Skeletal muscle satellite cell (primary cell): Measurements from ENCODE around the gene BTBD2.

Experiments
- H3K27me3 ChIP-seq: 2 replicates; pipeline ENCODE4 v1.7.0; 2013; ENCODE audit warnings: low read length; ENCODE audit not compliant: control insufficient read depth, insufficient read depth
- H3K36me3 ChIP-seq: 2 replicates; pipeline ENCODE4 v1.7.0; 2013; ENCODE audit warnings: mild to moderate bottlenecking, control low read depth, low read length; ENCODE audit not compliant: insufficient read depth
- H3K4me1 ChIP-seq: 2 replicates; pipeline ENCODE4 v1.7.0; 2013; ENCODE audit warnings: low read length; ENCODE audit not compliant: control insufficient read depth, insufficient read depth
- H3K4me2 ChIP-seq: 2 replicates; pipeline ENCODE4 v1.7.0; 2013; ENCODE audit warnings: mild to moderate bottlenecking, low read length
- H3K4me3 ChIP-seq: 2 replicates; pipeline ENCODE4 v1.7.0; 2013; ENCODE audit warnings: low read length
- H3K9ac ChIP-seq: 2 replicates; pipeline ENCODE4 v1.7.0; 2013; ENCODE audit warnings: mild to moderate bottlenecking, low read depth, low read length, moderate library complexity
- H3K9me3 ChIP-seq: replicated peaks from 2 replicates; pipeline ENCODE4 v1.7.0; 2013; ENCODE audit warnings: mild to moderate bottlenecking, control low read depth, low read length

The BTBD2 gene

GRCh38 chr19:2057484-2058469 lies 42.3 kb upstream of the BTBD2 start:
- no peaks in the 10 kb centered on the region for H3K36me3 ChIP-seq
- H3K9ac ChIP-seq: no peak overlapping the region
- no peaks in the 10 kb centered on the region for H3K9me3 ChIP-seq
- H3K4me3 ChIP-seq: no peak overlapping the region
- peaks cover 49% of the 10 kb centered on the region for H3K4me1 ChIP-seq
- H3K27me3 ChIP-seq: no peaks in the 10 kb centered on the region
- H3K4me2 ChIP-seq: no peak overlapping the region

DNA sequence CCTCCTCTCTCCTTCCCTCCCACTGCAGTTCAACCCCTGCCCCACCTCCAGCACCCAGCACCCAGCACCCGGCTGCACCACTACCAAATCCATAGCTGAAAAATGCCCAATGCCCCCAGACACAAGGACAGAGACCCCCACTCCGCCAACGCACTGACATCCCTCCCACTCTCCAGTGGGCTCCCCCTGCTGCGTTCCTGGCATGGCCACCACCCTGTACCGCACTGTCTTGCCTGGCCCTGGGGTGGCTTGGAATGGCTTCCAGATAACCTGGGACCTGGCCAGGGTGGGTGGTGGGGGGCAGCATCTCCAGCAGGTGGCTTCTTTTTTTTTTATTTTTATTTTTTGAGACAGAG lies 41.3 kb upstream of the BTBD2 start:
- no peak overlapping the region for H3K4me3 ChIP-seq
- H3K27me3 ChIP-seq: no peaks in the 10 kb centered on the region
- H3K9ac ChIP-seq: no peak overlapping the region
- H3K4me1 ChIP-seq: peaks cover 44% of the 10 kb centered on the region
- H3K36me3 ChIP-seq: no peaks in the 10 kb centered on the region
- no peak overlapping the region for H3K4me2 ChIP-seq
- H3K9me3 ChIP-seq: no peaks in the 10 kb centered on the region

- peak overlapping the region; percentile 75 for H3K9ac ChIP-seq
- H3K4me1 ChIP-seq: peaks cover 48% of the 10 kb centered on the region
- H3K27me3 ChIP-seq: no peaks in the 10 kb centered on the region
- no peaks in the 10 kb centered on the region for H3K9me3 ChIP-seq
- peak overlapping the region; percentile 43 for H3K4me3 ChIP-seq
- H3K36me3 ChIP-seq: no peaks in the 10 kb centered on the region
- peak overlapping the region; percentile 64 for H3K4me2 ChIP-seq
These were observed 40.7 kb upstream of the BTBD2 start for GRCh38 chr19:2055931-2056836.

DNA sequence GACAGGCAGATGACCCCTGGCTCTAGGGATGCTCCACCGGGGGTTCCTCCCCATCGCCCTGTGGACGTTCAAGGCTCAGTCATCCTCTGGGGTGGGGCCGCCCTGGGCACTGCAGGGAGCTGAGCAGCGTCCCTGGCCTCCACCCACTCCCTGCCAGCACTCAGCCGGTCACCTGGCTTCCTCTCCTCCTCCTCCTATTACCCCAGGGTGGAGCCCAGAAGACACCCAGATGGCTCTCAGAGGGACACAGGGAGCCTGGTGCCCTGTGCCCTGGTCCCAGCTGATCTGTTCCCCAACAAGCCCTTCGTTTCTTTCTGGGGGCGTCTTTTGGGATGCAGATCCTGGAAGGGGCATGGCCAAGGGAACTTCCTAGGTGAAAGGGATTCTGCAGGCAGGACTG lies 39.2 kb upstream of the BTBD2 start:
- no peak overlapping the region for H3K9ac ChIP-seq
- H3K36me3 ChIP-seq: no peaks in the 10 kb centered on the region
- H3K4me2 ChIP-seq: no peak overlapping the region
- H3K4me1 ChIP-seq: peaks cover 34% of the 10 kb centered on the region
- no peaks in the 10 kb centered on the region for H3K9me3 ChIP-seq
- H3K4me3 ChIP-seq: no peak overlapping the region
- no peaks in the 10 kb centered on the region for H3K27me3 ChIP-seq

GRCh38 chr19:2053601-2054389 lies 38.3 kb upstream of the BTBD2 start:
- no peaks in the 10 kb centered on the region for H3K27me3 ChIP-seq
- no peak overlapping the region for H3K9ac ChIP-seq
- no peak overlapping the region for H3K4me3 ChIP-seq
- H3K4me2 ChIP-seq: no peak overlapping the region
- peaks cover under 1% of the 10 kb centered on the region for H3K36me3 ChIP-seq
- no peaks in the 10 kb centered on the region for H3K9me3 ChIP-seq
- peaks cover 34% of the 10 kb centered on the region for H3K4me1 ChIP-seq

DNA sequence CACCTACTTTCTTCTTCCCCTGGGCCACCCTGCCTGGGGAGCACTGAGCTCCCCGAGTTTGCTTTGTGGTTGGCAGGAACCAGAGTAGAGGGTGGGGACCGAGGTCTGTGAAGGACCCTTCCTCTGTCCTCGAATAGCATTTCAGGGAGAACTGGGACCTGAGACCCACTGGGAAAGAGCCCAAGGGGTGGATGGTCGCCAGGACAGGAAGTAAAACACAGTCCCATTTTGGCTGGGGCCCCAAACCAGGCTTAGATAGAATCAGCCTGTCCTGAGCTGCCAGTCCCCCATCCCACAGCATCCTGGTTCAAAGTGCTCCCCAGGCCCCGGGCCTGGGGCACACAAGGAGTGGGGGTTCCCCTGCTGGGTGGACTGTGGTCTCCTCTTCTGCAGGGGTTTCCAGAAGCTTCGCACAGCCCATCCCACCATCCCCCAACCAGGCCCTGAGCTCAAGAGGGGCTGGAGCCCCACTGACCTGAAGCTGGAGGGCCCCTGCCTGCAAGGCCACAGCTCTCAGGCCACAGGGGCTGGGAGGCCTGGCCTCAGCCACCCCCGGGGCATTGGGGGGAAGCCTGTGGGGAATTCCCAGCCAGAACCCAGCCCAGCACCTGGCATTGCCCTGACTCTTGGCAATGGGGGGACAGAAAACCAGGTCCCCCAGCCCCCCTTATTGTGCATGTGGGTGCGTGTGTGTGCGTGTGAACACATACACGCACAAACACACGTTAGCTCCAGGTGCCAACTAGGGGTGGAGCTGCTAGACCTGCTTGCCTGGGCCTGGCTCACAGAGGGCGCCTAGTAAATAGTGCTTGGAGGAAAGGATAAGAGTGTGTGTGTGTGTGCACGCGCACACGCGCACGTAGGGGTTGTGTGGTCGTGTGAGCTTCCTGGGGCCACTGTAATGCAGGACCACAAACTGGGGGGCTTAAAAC lies 36.5 kb upstream of the BTBD2 start:
- Histone ChIP-seq H3K4me2 (peak overlapping the region; percentile 91), H3K4me1 (peaks cover 49% of the 10 kb centered on the region), H3K4me3 (peak overlapping the region; percentile 67), H3K36me3 (peaks cover 5% of the 10 kb centered on the region), H3K9ac (peak overlapping the region; percentile 87), H3K27me3 (no peaks in the 10 kb centered on the region), H3K9me3 (no peaks in the 10 kb centered on the region)

DNA sequence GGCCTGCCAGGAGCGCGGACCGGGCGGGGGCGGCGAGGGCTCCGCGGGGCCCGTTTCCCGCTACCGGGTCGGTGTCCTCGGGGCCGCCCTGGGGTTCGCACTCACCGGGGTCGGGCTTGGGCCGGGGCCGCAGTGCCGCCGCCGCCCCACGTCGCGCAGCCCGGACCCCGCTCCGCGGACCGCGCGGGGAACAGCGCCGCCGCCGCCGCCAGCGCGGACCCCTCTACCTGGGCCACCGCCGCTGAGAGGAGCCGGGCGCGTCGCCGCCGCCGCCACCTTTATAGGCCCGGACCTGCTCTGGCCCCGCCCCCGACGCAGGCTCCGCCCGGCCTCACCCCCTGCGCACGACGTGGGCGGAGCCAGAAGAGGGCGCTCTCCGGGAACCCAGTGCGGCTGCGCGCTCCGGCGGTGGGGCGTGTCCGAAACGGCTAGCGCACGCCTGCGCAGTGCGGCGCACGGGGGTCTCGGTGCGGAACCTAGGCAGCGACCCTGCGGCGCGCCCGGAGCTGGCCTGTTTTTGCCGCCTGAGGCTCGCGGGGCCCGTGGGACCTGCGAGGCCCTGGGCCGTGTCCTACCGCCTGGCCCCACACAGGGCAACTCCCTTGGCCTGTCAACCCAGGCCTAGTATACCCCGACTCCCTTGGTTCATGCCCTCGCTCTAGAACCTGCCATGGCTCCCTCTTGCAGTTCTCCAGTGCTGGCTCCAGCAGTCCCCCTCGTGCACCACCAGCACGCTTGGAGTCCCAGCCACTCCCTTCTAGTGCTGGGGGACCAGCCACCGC lies 35.7 kb upstream of the BTBD2 start, which contains the start of gene MKNK2:
Gene MKNK2 (minus strand): TSS at position 254 of the 782 bp plus-strand sequence. CDS start 393 bp downstream, outside the sequence.
- peaks cover 11% of the 10 kb centered on the region for H3K36me3 ChIP-seq
- H3K4me1 ChIP-seq: peaks cover 46% of the 10 kb centered on the region

DNA sequence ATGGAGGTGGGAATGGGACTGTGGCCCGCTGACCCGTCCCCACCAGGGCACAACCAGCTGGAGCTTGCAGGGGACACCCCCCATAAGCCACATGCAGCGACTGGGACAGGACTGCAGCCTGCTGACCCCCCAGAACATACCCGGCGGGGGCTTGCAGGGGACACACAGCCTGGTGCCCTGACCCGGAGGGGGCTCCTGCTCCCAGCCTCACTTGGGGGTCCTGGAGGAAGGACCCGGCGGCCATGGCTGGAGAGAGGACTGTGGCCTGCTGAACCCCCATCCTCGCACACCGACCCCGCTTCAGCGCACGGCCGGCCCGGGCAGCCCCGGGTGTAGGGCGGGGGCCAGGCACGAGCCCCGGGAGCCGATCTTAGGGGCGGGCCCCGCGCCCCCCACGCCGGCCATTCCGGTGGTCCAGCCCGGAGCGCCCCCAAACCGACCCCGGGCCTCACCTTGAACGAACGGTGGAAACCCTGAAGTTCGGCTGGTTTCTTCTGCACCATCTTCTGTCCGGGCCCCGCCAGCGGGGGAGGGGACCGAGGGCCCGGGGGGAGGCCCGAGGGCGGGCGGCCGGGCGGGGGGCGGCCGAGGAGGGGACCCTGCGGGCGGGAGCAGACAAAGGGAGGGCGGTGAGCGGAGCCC lies 35.0 kb upstream of the BTBD2 start:
- H3K27me3 ChIP-seq: no peaks in the 10 kb centered on the region
- H3K4me1 ChIP-seq: peaks cover 39% of the 10 kb centered on the region
- peaks cover 17% of the 10 kb centered on the region for H3K36me3 ChIP-seq
- no peaks in the 10 kb centered on the region for H3K9me3 ChIP-seq
- peak overlapping the region; percentile 100 for H3K4me2 ChIP-seq
- H3K4me3 ChIP-seq: peak overlapping the region; percentile 97
- peak overlapping the region; percentile 87 for H3K9ac ChIP-seq

More for the DNA sequence above, 35.7 kb upstream of the BTBD2 start, which contains the start of gene MKNK2:
- Histone ChIP-seq H3K4me3 (peak within 1 kb of the TSS; percentile 97), H3K4me2 (peak within 1 kb of the TSS; percentile 100), H3K9me3 (no peaks in the 10 kb centered on the region), H3K9ac (peak within 1 kb of the TSS; percentile 87), H3K27me3 (no peaks in the 10 kb centered on the region)

- Histone ChIP-seq H3K36me3 (peaks cover 23% of the 10 kb centered on the region), H3K9me3 (no peaks in the 10 kb centered on the region), H3K4me3 (peak overlapping the region; percentile 97)
These were observed 34.3 kb upstream of the BTBD2 start for GRCh38 chr19:2049741-2050348.

More at GRCh38 chr19:2049741-2050348, 34.3 kb upstream of the BTBD2 start:
- H3K4me1 ChIP-seq: peaks cover 37% of the 10 kb centered on the region
- peak overlapping the region; percentile 87 for H3K9ac ChIP-seq
- H3K4me2 ChIP-seq: peak overlapping the region; percentile 100
- no peaks in the 10 kb centered on the region for H3K27me3 ChIP-seq
